GM12874 (cell line): Measurements from ENCODE around the gene SIGLEC10.

Source experiments
- CTCF ChIP-seq: IDR thresholded peaks from 2 replicates; pipeline ENCODE4 v1.5.1; 2011; ENCODE audit warnings: low read depth, mild to moderate bottlenecking, control low read depth, low read length, moderate library complexity; ENCODE audit not compliant: insufficient read depth

Gene SIGLEC10

GRCh38 chr19:51392701-51393100 is 24.7 kb downstream of the SIGLEC10 start:
- no peak for TF ChIP-seq CTCF

- no peak for TF ChIP-seq CTCF
These were observed 26.3 kb downstream of the SIGLEC10 start for GRCh38 chr19:51391073-51391611.

GRCh38 chr19:51389143-51389542 is 28.3 kb downstream of the SIGLEC10 start:
- no peak for TF ChIP-seq CTCF

GRCh38 chr19:51387924-51388389 is 29.5 kb downstream of the SIGLEC10 start, which contains the start of gene LIM2:
TSS of gene LIM2 (minus strand) at chr19:51387974. CDS start at chr19:51387443, 531 bp downstream.
- no peak for TF ChIP-seq CTCF

- TF ChIP-seq CTCF: no peak
These were observed 30.4 kb downstream of the SIGLEC10 start for GRCh38 chr19:51386882-51387520.

- TF ChIP-seq CTCF: no peak
These were observed 35.4 kb downstream of the SIGLEC10 start for GRCh38 chr19:51382004-51382403.

- TF ChIP-seq CTCF: no peak
These were observed 37.1 kb downstream of the SIGLEC10 start for GRCh38 chr19:51380379-51380778.
